IMR-90 (cell line): ENCODE results near the gene LYRM7. TPM values are rescaled to one million over a fixed set of nuclear protein-coding genes. Genes with fewer than 3 reads are reported as not detected.

Experiments used
- ATAC-seq: fragments of 200-7000 bp; cut with Tn5 transposase; 2 replicates; pipeline ENCODE4 v1.9.1; 2020; ENCODE audit warnings: low read depth, mild to moderate bottlenecking, moderate library complexity
- BruUV-seq: library from RNA; stranded (reverse); fragments of 400-500 nt; replicated peaks from 2 replicates; lab custom pipeline; 2021; lab: Mats Ljungman, UMichigan
- CTCF ChIA-PET: fragments of 300-600 bp; formaldehyde crosslinking; extraction: SDS; loops from one replicate; lab custom pipeline; 2021; ENCODE audit warnings: antibody characterized with exemption; lab: Yijun Ruan, JAX
- POLR2A ChIA-PET: fragments of 300-600 bp; sonication (Branson Sonifier 250); formaldehyde crosslinking; loops from one replicate; lab custom pipeline; 2022; ENCODE audit warnings: antibody characterized with exemption; ENCODE audit not compliant: unreplicated experiment; lab: Charles Lee
- DNase-seq: peaks from one replicate; pipeline ENCODE4 v3.0.0; 2013
- H2AFZ ChIP-seq: replicated peaks from 2 replicates; pipeline ENCODE3; 2013; ENCODE audit warnings: low read length, mild to moderate bottlenecking; ENCODE audit not compliant: poor library complexity
- H2AK5ac ChIP-seq: 2 replicates; pipeline ENCODE4 v1.6.1; 2013; ENCODE audit warnings: low read depth, low read length, inconsistent platforms
- H2AK9ac ChIP-seq: replicated peaks from 2 replicates; pipeline ENCODE3; 2013; ENCODE audit warnings: mild to moderate bottlenecking, low read depth, low read length, moderate library complexity; ENCODE audit not compliant: poor library complexity
- H2BK120ac ChIP-seq: 2 replicates; pipeline ENCODE4 v1.6.1; 2013; ENCODE audit warnings: low read depth, low read length, inconsistent platforms
- H2BK15ac ChIP-seq: 3 replicates; pipeline ENCODE4 v1.6.1; 2013; ENCODE audit warnings: low read depth, low read length, inconsistent platforms
- H2BK20ac ChIP-seq: 2 replicates; pipeline ENCODE4 v1.6.1; 2013; ENCODE audit warnings: low read depth, mild to moderate bottlenecking, inconsistent platforms, low read length, moderate library complexity
- H2BK5ac ChIP-seq: 2 replicates; pipeline ENCODE4 v1.6.1; 2013; ENCODE audit warnings: mild to moderate bottlenecking, low read depth, low read length, inconsistent platforms; ENCODE audit not compliant: poor library complexity, severe bottlenecking
- H3K14ac ChIP-seq: replicated peaks from 2 replicates; pipeline ENCODE4 v1.6.1; 2013; ENCODE audit warnings: low read depth, low read length, inconsistent platforms
- H3K18ac ChIP-seq: 2 replicates; pipeline ENCODE4 v1.6.1; 2013; ENCODE audit warnings: low read depth, low read length, control low read depth
- H3K23ac ChIP-seq: 2 replicates; pipeline ENCODE4 v1.6.1; 2013; ENCODE audit warnings: low read depth, low read length, inconsistent platforms
- H3K27ac ChIP-seq: 2 replicates; pipeline ENCODE4 v1.5.1; 2013; ENCODE audit warnings: mild to moderate bottlenecking, control low read depth, low read length; ENCODE audit not compliant: insufficient read depth
- H3K27me3 ChIP-seq: 2 replicates; pipeline ENCODE4 v1.6.1; 2013; ENCODE audit warnings: low read length; ENCODE audit not compliant: control insufficient read depth, insufficient read depth
- H3K36me3 ChIP-seq: 2 replicates; pipeline ENCODE4 v1.6.1; 2013; ENCODE audit warnings: low read length, mixed read lengths; ENCODE audit not compliant: control insufficient read depth, insufficient read depth
- H3K4ac ChIP-seq: 2 replicates; pipeline ENCODE4 v1.6.1; 2013; ENCODE audit warnings: low read depth, low read length, inconsistent platforms
- H3K4me1 ChIP-seq: 2 replicates; pipeline ENCODE4 v1.6.1; 2013; ENCODE audit warnings: low read length, mixed read lengths; ENCODE audit not compliant: control insufficient read depth, insufficient read depth
- H3K4me2 ChIP-seq: 2 replicates; pipeline ENCODE4 v1.6.1; 2013; ENCODE audit warnings: low read depth, mild to moderate bottlenecking, control low read depth, low read length, moderate library complexity
- H3K4me3 ChIP-seq: 2 replicates; pipeline ENCODE4 v1.5.1; 2013; ENCODE audit warnings: low read depth, mild to moderate bottlenecking, control low read depth, low read length, moderate library complexity; ENCODE audit not compliant: insufficient read depth
- H3K56ac ChIP-seq: 2 replicates; pipeline ENCODE4 v1.6.1; 2013; ENCODE audit warnings: low read length, inconsistent platforms; ENCODE audit not compliant: insufficient read depth; ENCODE audit errors: extremely low read depth
- H3K79me1 ChIP-seq, 2 experiments: 2 replicates each; pipeline ENCODE4 v1.6.1; 2013; ENCODE audit warnings: low read length in 2 of 2, inconsistent platforms in 1 of 2, low read depth in 1 of 2
- H3K9ac ChIP-seq: 2 replicates; pipeline ENCODE4 v1.6.1; 2013; ENCODE audit warnings: low read depth, low read length, control low read depth
- H3K9me1 ChIP-seq: 2 replicates; pipeline ENCODE4 v1.6.1; 2013; ENCODE audit warnings: low read length, inconsistent platforms; ENCODE audit not compliant: insufficient read depth
- H3K9me3 ChIP-seq: 2 replicates; pipeline ENCODE4 v1.6.1; 2013; ENCODE audit warnings: low read length; ENCODE audit not compliant: control insufficient read depth, insufficient read depth
- H4K20me1 ChIP-seq: 2 replicates; pipeline ENCODE4 v1.6.1; 2013; ENCODE audit warnings: low read length, inconsistent platforms; ENCODE audit not compliant: insufficient read depth
- H4K5ac ChIP-seq: 2 replicates; pipeline ENCODE4 v1.6.1; 2013; ENCODE audit warnings: mild to moderate bottlenecking, low read depth, low read length, control low read depth
- H4K8ac ChIP-seq, 2 experiments: 2 replicates each; pipeline ENCODE4 v1.6.1; 2013; ENCODE audit warnings: low read depth in 2 of 2, low read length in 2 of 2, control low read depth in 1 of 2, inconsistent platforms in 1 of 2
- H4K91ac ChIP-seq: 2 replicates; pipeline ENCODE4 v1.6.1; 2013; ENCODE audit warnings: low read depth, low read length, inconsistent platforms; ENCODE audit not compliant: insufficient read depth
- CEBPB ChIP-seq: IDR thresholded peaks from 2 replicates; pipeline ENCODE4 v1.6.1; 2012; ENCODE audit warnings: low read depth, low read length, improper control_type of control experiment
- CHD1 ChIP-seq: IDR thresholded peaks from 2 replicates; pipeline ENCODE4 v1.6.1; 2012; ENCODE audit warnings: low read depth, low read length, improper control_type of control experiment
- NFE2L2 ChIP-seq: fragments of 150-350 bp; IDR thresholded peaks from 2 replicates; pipeline ENCODE4 v1.6.1; 2016; ENCODE audit warnings: low read depth, mild to moderate bottlenecking, low read length
- RCOR1 ChIP-seq: IDR thresholded peaks from 2 replicates; pipeline ENCODE4 v1.6.1; 2012; ENCODE audit warnings: mild to moderate bottlenecking, low read length, improper control_type of control experiment; ENCODE audit not compliant: insufficient replicate concordance
- RFX5 ChIP-seq: IDR thresholded peaks from 2 replicates; pipeline ENCODE4 v1.8.0; 2012; ENCODE audit warnings: low read depth, mild to moderate bottlenecking, low read length, moderate library complexity
- SMC3 ChIP-seq: fragments of 150-350 bp; IDR thresholded peaks from 2 replicates; pipeline ENCODE4 v1.6.1; 2016; ENCODE audit warnings: low read depth, mild to moderate bottlenecking, antibody characterized with exemption, low read length, moderate library complexity
- WGBS, 2 experiments: methylation state at CpG; one replicate each; pipeline versions ENCODE4 v1.1.5 to v1.1.7; 2013; ENCODE audit warnings: missing lambda C conversion rate in 2 of 2; ENCODE audit not compliant: insufficient read length in 1 of 2; ENCODE audit errors: extremely low coverage in 2 of 2; 5-methylcytosine and 5-hydroxymethylcytosine counted together
- dilution Hi-C: fragments of 300-500 bp; cut with HindIII; formaldehyde crosslinking; loops from one replicate; pipeline ENCODE4 v1.14.3; 2018; ENCODE audit warnings: low sequenced_read_pairs; ENCODE audit not compliant: unreplicated experiment
- in situ Hi-C: fragments of 300-500 bp; cut with MboI; formaldehyde crosslinking; loops from 3 replicates; pipeline ENCODE4 v1.14.3; 2019; ENCODE audit warnings: low sequenced_read_pairs, inconsistent platforms, mixed read lengths
- intact Hi-C: fragments of 100-400 bp; cut with micrococcal nuclease; formaldehyde crosslinking; loops from 2 replicates; pipeline ENCODE4 v1.10.0; 2022
- polyA plus RNA-seq, 3 experiments: library from polyadenylated mRNA; depleted of rRNA; stranded (reverse); fragments of >200 nt; gene quantifications; 2 replicates each; pipeline ENCODE4 v1.2.3, GENCODE V29; 2012; ENCODE audit warnings: low replicate concordance in 1 of 3
- total RNA-seq: library from RNA; depleted of rRNA; stranded (reverse); fragments of >200 nt; gene quantifications from 2 replicates; pipeline ENCODE4 v1.2.3, GENCODE V29; 2012
- TF ChIP-seq, protein P1 (sequence below): fragments of 150-350 bp; IDR thresholded peaks from 2 replicates; pipeline ENCODE4 v1.6.1; 2017; ENCODE audit warnings: mild to moderate bottlenecking, antibody characterized with exemption, low read length, low read depth

Gene LYRM7
- total and polyA plus RNA-seq, 2 of the 4 experiments (the other 2 are of a cell fraction), result 2.5 to 3.4 TPM

- Histone ChIP-seq H3K4ac (peak overlapping the region; percentile 69), H3K27me3 (no peaks in the 10 kb centered on the region), H2AK9ac (no peak overlapping the region), H3K18ac (no peak overlapping the region; the same call in 1 of the 2 replicates), H4K5ac (peak overlapping the region; percentile 55), H3K36me3 (no peaks in the 10 kb centered on the region), H3K14ac (peak overlapping the region; percentile 91), H3K56ac (peak overlapping the region; percentile 78; the same call in 1 of the 2 replicates), H2BK15ac (no peak overlapping the region), H3K4me3 (peak overlapping the region; percentile 56), H2AFZ (peak overlapping the region; percentile 80), H4K20me1 (no peaks in the 10 kb centered on the region), H2BK5ac (peak overlapping the region; percentile 70), H4K8ac (peak overlapping the region; percentile 86 to 98), H3K9ac (peak overlapping the region; percentile 82), H2BK120ac (0 out of 2 replicates have a peak overlapping the region, but pooled peaks have one; percentile 30), H3K9me3 (no peaks in the 10 kb centered on the region), H3K4me1 (0 out of 2 replicates have a peak, but pooled peaks cover 2% of the 10 kb centered on the region), H2BK20ac (no peak overlapping the region), H3K79me1 (peaks cover 6 to 12% of the 10 kb centered on the region in 2 experiments), H3K23ac (peak overlapping the region; percentile 77), H2AK5ac (no peak overlapping the region), H4K91ac (peak overlapping the region; percentile 67), H3K9me1 (peaks cover 2% of the 10 kb centered on the region; the same call in 1 of the 2 replicates), H3K27ac (peak overlapping the region; percentile 6; the same call in 1 of the 2 replicates), H3K4me2 (peak overlapping the region; percentile 79)
- ATAC-seq (no peak), DNase-seq (no peak)
- dilution Hi-C loops (no loop called here), intact Hi-C loops (no loop called here), in situ Hi-C loops (loop anchor here (10.0 kb wide), 2 partner anchors 105 to 215 kb away; no protein-coding TSS in a partner anchor)
- POLR2A ChIA-PET, result no interaction called here
- no TSS peak for BruUV-seq
- 100% methylated on average over 1 of the region's 16 CpGs; no CpG with 5 or more reads in 1 of the 2 experiments for WGBS, 2 experiments
- CTCF ChIA-PET, result no interaction called here
- TF ChIP-seq, protein P1, sequence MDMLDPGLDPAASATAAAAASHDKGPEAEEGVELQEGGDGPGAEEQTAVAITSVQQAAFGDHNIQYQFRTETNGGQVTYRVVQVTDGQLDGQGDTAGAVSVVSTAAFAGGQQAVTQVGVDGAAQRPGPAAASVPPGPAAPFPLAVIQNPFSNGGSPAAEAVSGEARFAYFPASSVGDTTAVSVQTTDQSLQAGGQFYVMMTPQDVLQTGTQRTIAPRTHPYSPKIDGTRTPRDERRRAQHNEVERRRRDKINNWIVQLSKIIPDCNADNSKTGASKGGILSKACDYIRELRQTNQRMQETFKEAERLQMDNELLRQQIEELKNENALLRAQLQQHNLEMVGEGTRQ, result no peak
- TF ChIP-seq RFX5, result no peak
- no peak for TF ChIP-seq RCOR1
- TF ChIP-seq CHD1, result no peak
- TF ChIP-seq NFE2L2, result 0 out of 2 replicates have a peak, but pooled peaks have one; percentile 37
- TF ChIP-seq SMC3, result no peak
- TF ChIP-seq CEBPB, result no peak
Observed at GRCh38 chr5:131169810-131170539, 769 bp upstream of the LYRM7 start.
